ENCODE data around the gene VPS18.

Gene VPS18

DNA sequence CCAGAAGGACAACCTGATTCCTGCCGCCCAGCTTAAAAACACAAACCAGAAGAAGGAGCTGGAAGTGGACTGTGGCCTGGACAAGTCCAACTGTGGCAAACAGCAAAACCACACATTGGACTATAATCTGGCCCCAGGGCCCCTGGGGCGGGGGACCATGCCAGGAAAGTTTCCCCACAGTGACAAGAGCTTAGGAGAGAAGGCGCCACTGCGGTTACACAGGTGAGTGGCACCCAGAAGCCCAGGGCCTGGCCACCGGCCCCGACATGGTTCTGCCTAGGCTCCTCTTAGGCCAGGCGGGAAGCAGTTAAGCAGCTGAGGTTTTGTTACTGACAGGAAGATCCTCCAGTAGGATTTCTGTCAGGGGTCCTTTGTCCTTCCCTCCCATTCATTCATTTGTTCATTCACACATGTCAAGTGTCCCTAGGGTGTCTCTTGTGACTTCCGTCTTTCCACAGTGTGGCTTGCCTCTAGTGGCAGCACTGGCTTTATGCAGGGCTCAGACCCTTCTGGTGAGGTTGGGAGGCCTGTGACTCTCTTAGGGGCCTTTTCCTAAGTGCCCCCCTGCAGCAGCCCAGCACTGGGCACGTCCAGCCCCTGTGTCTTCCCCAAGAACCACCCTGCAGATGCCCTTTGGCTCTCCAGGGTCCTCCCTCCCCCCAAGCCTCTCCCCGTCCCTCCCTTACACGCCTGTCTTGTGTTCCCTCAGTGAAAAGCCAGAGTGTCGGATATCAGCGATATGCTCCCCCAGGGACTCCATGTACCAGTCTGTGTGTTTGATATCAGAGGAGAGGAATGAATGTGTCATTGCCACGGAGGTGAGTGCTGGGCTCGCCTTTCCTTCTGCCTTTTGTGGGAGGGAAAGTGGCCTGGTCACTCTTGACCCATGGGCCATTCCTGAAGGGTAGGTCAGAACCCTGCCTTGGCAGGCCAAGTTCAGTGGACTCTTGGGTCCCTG lies 42.7 kb downstream of the VPS18 start:
- no peak overlapping the region for H3K4me3 ChIP-seq (ENCODE audit: low read length)
- no peak for DNase-seq (ENCODE audit: low read depth)
- TF ChIP-seq, protein P1, sequence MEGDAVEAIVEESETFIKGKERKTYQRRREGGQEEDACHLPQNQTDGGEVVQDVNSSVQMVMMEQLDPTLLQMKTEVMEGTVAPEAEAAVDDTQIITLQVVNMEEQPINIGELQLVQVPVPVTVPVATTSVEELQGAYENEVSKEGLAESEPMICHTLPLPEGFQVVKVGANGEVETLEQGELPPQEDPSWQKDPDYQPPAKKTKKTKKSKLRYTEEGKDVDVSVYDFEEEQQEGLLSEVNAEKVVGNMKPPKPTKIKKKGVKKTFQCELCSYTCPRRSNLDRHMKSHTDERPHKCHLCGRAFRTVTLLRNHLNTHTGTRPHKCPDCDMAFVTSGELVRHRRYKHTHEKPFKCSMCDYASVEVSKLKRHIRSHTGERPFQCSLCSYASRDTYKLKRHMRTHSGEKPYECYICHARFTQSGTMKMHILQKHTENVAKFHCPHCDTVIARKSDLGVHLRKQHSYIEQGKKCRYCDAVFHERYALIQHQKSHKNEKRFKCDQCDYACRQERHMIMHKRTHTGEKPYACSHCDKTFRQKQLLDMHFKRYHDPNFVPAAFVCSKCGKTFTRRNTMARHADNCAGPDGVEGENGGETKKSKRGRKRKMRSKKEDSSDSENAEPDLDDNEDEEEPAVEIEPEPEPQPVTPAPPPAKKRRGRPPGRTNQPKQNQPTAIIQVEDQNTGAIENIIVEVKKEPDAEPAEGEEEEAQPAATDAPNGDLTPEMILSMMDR (conservative IDR thresholded peaks at IDR 0.05; ENCODE audit: low read length): no peak; the same call in 1 of the 2 replicates

DNA sequence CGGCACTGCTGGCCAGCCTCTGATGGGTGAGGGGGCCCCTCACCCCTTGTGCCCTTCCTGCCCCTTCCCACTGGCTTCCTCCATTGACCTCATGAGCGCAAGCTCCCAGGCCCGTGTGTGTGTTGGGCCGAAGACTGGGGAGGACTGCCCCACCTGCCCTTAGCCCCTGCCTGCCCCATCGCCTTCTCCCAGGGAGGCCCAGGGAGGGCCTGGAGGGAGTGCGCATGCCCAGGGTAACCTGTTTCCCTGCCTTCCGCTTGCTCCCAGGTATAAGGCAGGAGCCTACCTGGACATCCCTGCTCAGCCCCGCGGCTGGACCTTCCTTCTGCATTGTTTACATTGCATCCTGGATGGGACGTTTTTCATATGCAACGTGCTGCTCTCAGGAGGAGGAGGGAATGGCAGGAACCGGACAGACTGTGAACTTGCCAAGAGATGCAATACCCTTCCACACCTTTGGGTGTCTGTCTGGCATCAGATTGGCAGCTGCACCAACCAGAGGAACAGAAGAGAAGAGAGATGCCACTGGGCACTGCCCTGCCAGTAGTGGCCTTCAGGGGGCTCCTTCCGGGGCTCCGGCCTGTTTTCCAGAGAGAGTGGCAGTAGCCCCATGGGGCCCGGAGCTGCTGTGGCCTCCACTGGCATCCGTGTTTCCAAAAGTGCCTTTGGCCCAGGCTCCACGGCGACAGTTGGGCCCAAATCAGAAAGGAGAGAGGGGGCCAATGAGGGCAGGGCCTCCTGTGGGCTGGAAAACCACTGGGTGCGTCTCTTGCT lies 43.7 kb downstream of the VPS18 start:
- peak; percentile 27 for DNase-seq (ENCODE audit: low read depth)
- no peak overlapping the region for H3K4me3 ChIP-seq (ENCODE audit: low read length)
- TF ChIP-seq, protein P1 (conservative IDR thresholded peaks at IDR 0.05; ENCODE audit: low read length): peak; percentile 30

DNA sequence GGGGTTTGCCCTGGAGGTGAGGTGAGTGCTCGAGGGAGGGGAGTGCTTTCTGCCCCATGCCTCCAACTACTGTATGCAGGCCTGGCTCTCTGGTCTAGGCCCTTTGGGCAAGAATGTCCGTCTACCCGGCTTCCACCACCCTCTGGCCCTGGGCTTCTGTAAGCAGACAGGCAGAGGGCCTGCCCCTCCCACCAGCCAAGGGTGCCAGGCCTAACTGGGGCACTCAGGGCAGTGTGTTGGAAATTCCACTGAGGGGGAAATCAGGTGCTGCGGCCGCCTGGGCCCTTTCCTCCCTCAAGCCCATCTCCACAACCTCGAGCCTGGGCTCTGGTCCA lies 44.3 kb downstream of the VPS18 start:
- TF ChIP-seq, protein P1 (conservative IDR thresholded peaks at IDR 0.05; ENCODE audit: low read length): no peak

DNA sequence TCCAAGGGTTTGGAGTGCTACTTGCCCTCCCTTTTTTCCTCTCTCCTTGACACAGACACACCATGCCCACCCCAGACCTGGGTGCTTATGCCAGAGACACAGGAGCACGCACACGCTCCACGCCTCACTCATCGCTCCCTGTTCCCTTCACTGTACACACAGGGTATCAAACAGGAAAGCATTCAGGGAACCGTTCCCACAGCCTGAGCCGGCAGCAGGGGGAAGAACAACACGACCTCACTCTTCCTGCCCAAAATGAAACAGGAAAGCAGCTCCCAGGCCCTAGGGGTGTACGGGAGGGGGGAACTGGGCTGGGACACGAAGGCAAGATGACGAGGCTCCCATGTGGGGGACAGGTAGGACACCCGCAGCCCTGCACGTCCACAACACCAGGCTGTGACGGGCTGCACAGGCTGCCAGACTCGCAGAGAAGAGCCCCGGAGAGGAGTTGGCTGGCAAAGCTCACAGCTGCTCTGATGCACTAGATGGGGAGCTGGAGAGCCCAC lies 46.1 kb downstream of the VPS18 start:
- H3K4me3 ChIP-seq (ENCODE audit: low read length): no peak overlapping the region
- TF ChIP-seq, protein P1 (conservative IDR thresholded peaks at IDR 0.05; ENCODE audit: low read length): no peak
- no peak for DNase-seq (ENCODE audit: low read depth)

More for the DNA sequence above, 44.3 kb downstream of the VPS18 start:
- no peak for DNase-seq (ENCODE audit: low read depth)
- no peak overlapping the region for H3K4me3 ChIP-seq (ENCODE audit: low read length)

DNA sequence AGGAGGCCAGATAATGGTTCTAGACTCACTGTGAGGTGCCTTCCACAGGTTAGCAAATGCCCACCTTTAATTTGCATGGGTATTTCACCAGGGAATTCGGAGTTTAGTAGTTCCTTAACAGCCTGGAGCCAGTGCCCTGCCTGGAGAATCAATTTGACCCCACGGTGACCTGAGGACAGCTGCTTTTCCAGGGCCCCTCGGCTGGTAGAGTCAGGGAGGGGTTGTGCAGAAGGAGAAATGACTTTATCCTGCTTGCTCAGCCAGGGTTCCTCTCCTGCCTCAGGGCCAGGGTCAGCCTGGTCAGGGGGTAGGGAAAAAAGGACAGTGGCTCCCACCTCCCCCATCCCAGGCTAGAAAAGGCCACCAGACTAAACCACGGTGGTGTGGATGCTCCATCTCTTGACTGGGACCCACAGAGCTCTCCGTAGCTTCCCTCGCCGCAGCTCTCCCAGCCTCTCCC lies 46.8 kb downstream of the VPS18 start:
- peak overlapping the region; percentile 48 for H3K4me3 ChIP-seq (ENCODE audit: low read length)
- TF ChIP-seq, protein P1 (conservative IDR thresholded peaks at IDR 0.05; ENCODE audit: low read length): no peak
- no peak for DNase-seq (ENCODE audit: low read depth)

DNA sequence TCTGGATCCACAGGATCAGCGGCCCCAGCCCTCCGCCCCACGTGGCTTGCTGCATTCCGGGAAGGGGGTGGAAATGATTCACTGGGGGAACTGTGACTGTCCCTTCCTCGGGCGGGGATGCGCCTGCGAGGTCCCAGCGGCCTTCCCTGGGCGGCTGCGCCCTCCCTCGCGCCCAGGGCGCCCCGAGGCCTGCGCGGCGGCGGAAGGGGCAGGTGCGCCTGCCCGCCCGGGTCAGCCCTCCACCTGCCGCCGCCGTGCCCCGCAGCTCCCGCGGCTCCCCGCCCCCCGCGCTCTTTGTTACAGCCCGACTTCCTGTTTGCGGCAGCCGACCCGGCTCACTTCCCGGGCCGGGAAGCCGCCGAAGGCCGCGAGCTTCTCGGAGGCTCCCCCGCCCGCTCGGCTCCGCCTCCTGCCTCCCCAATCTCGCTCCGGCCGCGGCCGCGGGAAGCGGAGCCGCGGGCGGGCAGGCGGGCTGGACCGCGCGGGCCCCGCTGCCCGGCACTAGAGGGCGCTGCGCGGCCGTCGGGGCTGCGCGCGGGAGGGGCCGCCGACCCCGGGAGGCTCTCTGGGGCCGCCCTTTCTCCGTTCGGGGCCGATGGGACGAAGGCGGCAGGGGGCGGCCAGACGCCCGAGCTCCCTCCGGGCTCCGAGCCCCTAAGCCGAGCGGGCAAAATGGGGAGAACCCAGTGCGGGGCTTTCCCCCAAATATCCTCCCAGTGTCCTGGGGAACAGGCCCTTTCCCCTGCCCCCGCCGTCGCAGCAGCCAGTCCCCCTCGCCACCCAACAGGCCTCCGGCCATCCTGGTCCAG lies 47.5 kb downstream of the VPS18 start:
- peak overlapping the region; percentile 64 for H3K4me3 ChIP-seq (ENCODE audit: low read length)
- TF ChIP-seq, protein P1 (conservative IDR thresholded peaks at IDR 0.05; ENCODE audit: low read length): peak; percentile 12; the same call in 1 of the 2 replicates
- peak; percentile 77 for DNase-seq (ENCODE audit: low read depth)
